ENCODE results near the gene ATOSA.

The ATOSA gene

GRCh38 chr15:52682200-52682599, 3.0 kb upstream of the ATOSA start:
- peaks cover 53% of the 10 kb centered on the region for H3F3A ChIP-seq (ENCODE audit: control insufficient read depth, insufficient read depth)
- peaks cover 49% of the 10 kb centered on the region for H3K36me3 ChIP-seq (ENCODE audit: control insufficient read depth, low read length)
- H3K79me2 ChIP-seq (ENCODE audit: control insufficient read depth, low read length): peaks cover 33% of the 10 kb centered on the region
- H3K27me3 ChIP-seq (ENCODE audit: control insufficient read depth, low read length): no peaks in the 10 kb centered on the region
- H3K4me2 ChIP-seq (ENCODE audit: low read length): peak overlapping the region; percentile 97
- peak overlapping the region; percentile 73 for H3K4me3 ChIP-seq (ENCODE audit: low read length)
- peak overlapping the region; percentile 98 for H3K27ac ChIP-seq (ENCODE audit: low read depth, low read length)
- no peaks in the 10 kb centered on the region for H4K20me1 ChIP-seq (ENCODE audit: control insufficient read depth, insufficient read depth, low read depth, low read length)
- no peaks in the 10 kb centered on the region for H3K9me2 ChIP-seq (replicated peaks; ENCODE audit: control insufficient read depth, low read length)
- TF ChIP-seq EZH2phosphoT487 (IDR thresholded peaks at IDR 0.05; ENCODE audit: borderline replicate concordance, low read length) (no peak), CTCF (IDR thresholded peaks at IDR 0.05; ENCODE audit: low read depth, low read length, poor library complexity, severe bottlenecking) (no peak)
- H3K9me3 ChIP-seq (ENCODE audit: control insufficient read depth, insufficient read depth, low read length): no peaks in the 10 kb centered on the region
- peaks cover 75% of the 10 kb centered on the region for H3K4me1 ChIP-seq (ENCODE audit: control insufficient read depth, low read length)

GRCh38 chr15:52681441-52681840, 2.3 kb upstream of the ATOSA start:
- H3K9me2 ChIP-seq (replicated peaks; ENCODE audit: control insufficient read depth, low read length): no peaks in the 10 kb centered on the region
- H3K79me2 ChIP-seq (ENCODE audit: control insufficient read depth, low read length): peaks cover 40% of the 10 kb centered on the region
- TF ChIP-seq CTCF (IDR thresholded peaks at IDR 0.05; ENCODE audit: low read depth, low read length, poor library complexity, severe bottlenecking) (no peak), EZH2phosphoT487 (IDR thresholded peaks at IDR 0.05; ENCODE audit: borderline replicate concordance, low read length) (no peak)
- peak overlapping the region; percentile 97 for H3K4me2 ChIP-seq (ENCODE audit: low read length)
- H3K4me3 ChIP-seq (ENCODE audit: low read length): peak overlapping the region; percentile 73
- no peaks in the 10 kb centered on the region for H4K20me1 ChIP-seq (ENCODE audit: control insufficient read depth, insufficient read depth, low read depth, low read length)
- peak overlapping the region; percentile 98 for H3K27ac ChIP-seq (ENCODE audit: low read depth, low read length)
- no peaks in the 10 kb centered on the region for H3K9me3 ChIP-seq (ENCODE audit: control insufficient read depth, insufficient read depth, low read length)
- peaks cover 49% of the 10 kb centered on the region for H3F3A ChIP-seq (ENCODE audit: control insufficient read depth, insufficient read depth)
- peaks cover 78% of the 10 kb centered on the region for H3K4me1 ChIP-seq (ENCODE audit: control insufficient read depth, low read length)
- no peaks in the 10 kb centered on the region for H3K27me3 ChIP-seq (ENCODE audit: control insufficient read depth, low read length)
- H3K36me3 ChIP-seq (ENCODE audit: control insufficient read depth, low read length): peaks cover 56% of the 10 kb centered on the region

- Histone ChIP-seq H3K4me2 (ENCODE audit: low read length) (peak overlapping the region; percentile 97), H3K4me1 (ENCODE audit: control insufficient read depth, low read length) (peaks cover 78% of the 10 kb centered on the region), H3K9me2 (replicated peaks; ENCODE audit: control insufficient read depth, low read length) (no peaks in the 10 kb centered on the region), H3K79me2 (ENCODE audit: control insufficient read depth, low read length) (peaks cover 47% of the 10 kb centered on the region), H3K27me3 (ENCODE audit: control insufficient read depth, low read length) (no peaks in the 10 kb centered on the region), H3K27ac (ENCODE audit: low read depth, low read length) (peak overlapping the region; percentile 98), H3K9me3 (ENCODE audit: control insufficient read depth, insufficient read depth, low read length) (no peaks in the 10 kb centered on the region), H3F3A (ENCODE audit: control insufficient read depth, insufficient read depth) (peaks cover 45% of the 10 kb centered on the region), H3K4me3 (ENCODE audit: low read length) (peak overlapping the region; percentile 73), H3K36me3 (ENCODE audit: control insufficient read depth, low read length) (peaks cover 61% of the 10 kb centered on the region), H4K20me1 (ENCODE audit: control insufficient read depth, insufficient read depth, low read depth, low read length) (no peaks in the 10 kb centered on the region)
- TF ChIP-seq CTCF (IDR thresholded peaks at IDR 0.05; ENCODE audit: low read depth, low read length, poor library complexity, severe bottlenecking) (no peak), EZH2phosphoT487 (IDR thresholded peaks at IDR 0.05; ENCODE audit: borderline replicate concordance, low read length) (no peak)
Observed at GRCh38 chr15:52680761-52681160, 1.6 kb upstream of the ATOSA start.

All from DOHH2 (cell line).